Measurements from ENCODE around the gene TRIM69. TPM values are rescaled to one million over a fixed set of nuclear protein-coding genes. Genes with fewer than 3 reads are reported as not detected.
"Not testable (repeated sequence)": the region's sequence is repeated elsewhere in the genome, so short reads cannot be mapped to it uniquely, and the experiment has no call there.

The TRIM69 gene, protein sequence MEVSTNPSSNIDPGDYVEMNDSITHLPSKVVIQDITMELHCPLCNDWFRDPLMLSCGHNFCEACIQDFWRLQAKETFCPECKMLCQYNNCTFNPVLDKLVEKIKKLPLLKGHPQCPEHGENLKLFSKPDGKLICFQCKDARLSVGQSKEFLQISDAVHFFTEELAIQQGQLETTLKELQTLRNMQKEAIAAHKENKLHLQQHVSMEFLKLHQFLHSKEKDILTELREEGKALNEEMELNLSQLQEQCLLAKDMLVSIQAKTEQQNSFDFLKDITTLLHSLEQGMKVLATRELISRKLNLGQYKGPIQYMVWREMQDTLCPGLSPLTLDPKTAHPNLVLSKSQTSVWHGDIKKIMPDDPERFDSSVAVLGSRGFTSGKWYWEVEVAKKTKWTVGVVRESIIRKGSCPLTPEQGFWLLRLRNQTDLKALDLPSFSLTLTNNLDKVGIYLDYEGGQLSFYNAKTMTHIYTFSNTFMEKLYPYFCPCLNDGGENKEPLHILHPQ
- 10 to 100 TPM in 1 of 4 donors, 1 to 10 TPM in 3; 7.3 to 13.6 (median 8.6) TPM for total RNA-seq

DNA sequence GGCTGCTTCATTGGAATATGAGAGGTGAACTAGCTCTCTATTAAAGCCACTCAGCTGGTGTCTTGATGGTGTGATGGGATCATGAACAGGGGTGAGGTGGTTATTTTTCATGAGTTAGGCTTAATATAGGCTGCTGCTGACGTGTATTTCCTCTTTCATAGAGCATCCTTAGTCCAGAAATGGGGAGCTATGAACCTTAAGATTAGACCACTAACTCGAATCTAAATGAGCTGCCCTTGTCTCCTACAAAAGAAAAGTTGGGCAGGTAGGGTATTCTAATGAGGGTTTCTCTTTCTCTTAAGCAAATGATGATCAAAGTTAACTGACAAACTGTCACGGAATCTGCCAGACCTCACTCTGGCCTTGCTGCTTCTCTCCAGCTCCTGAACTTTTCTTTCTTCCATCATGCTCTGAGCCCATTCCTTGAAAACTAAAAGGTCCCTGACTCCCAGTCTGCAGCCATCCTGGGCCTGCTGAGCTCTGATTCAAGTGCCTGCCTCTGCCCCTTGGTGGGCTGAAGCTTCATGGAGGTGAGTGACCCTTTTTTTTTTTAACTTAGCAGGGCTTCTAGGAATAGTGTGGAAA, at the start of gene TRIM69:
TSS of gene TRIM69 (plus strand) at position 348 of the 585 bp plus-strand sequence. CDS start at position 525, 177 bp downstream.
- WGBS, 2 donors, result 72 to 81% methylated on average over 3 of the region's 3 CpGs
- intact Hi-C loops (cut with DNase I; ENCODE audit: low total_unique reads), result loop anchor here (5.0 kb wide), 1 partner anchor 69 kb away; no protein-coding TSS in a partner anchor

DNA sequence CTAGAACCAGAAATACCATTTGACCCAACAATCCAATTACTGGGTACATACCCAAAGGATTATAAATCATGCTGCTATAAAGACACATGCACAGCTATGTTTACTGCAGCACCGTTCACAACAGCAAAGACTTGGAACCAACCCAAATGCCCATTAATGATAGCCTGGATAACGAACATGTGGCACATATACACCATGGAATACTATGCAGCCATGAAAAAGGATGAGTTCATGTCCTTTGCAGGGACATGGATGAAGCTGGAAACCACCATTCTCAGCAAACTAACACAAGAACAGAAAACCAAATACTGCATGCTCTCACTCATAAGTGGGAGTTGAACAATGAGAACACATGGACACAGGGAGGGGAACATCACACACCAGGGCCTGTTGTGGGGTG, 47.0 kb upstream of the TRIM69 start:
- 85 to 92% methylated on average over 2 of the region's 2 CpGs for WGBS, 2 donors
- DNase-seq (ENCODE audit: low spot score in 2 of 2); intact Hi-C loops (cut with DNase I; ENCODE audit: low total_unique reads); H3K4me3 ChIP-seq (ENCODE audit: low read depth, poor library complexity, severe bottlenecking): not testable (repeated sequence)

More for the DNA sequence above, at the start of gene TRIM69:
- TF ChIP-seq POLR2A (IDR thresholded peaks at IDR 0.05), result no peak
- TF ChIP-seq, protein P1, sequence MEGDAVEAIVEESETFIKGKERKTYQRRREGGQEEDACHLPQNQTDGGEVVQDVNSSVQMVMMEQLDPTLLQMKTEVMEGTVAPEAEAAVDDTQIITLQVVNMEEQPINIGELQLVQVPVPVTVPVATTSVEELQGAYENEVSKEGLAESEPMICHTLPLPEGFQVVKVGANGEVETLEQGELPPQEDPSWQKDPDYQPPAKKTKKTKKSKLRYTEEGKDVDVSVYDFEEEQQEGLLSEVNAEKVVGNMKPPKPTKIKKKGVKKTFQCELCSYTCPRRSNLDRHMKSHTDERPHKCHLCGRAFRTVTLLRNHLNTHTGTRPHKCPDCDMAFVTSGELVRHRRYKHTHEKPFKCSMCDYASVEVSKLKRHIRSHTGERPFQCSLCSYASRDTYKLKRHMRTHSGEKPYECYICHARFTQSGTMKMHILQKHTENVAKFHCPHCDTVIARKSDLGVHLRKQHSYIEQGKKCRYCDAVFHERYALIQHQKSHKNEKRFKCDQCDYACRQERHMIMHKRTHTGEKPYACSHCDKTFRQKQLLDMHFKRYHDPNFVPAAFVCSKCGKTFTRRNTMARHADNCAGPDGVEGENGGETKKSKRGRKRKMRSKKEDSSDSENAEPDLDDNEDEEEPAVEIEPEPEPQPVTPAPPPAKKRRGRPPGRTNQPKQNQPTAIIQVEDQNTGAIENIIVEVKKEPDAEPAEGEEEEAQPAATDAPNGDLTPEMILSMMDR (IDR thresholded peaks at IDR 0.05), result no peak
- H3K4me3 ChIP-seq (ENCODE audit: low read depth, poor library complexity, severe bottlenecking), result no peak within 1 kb of the TSS
- DNase-seq (ENCODE audit: low spot score in 2 of 2), result no peak

DNA sequence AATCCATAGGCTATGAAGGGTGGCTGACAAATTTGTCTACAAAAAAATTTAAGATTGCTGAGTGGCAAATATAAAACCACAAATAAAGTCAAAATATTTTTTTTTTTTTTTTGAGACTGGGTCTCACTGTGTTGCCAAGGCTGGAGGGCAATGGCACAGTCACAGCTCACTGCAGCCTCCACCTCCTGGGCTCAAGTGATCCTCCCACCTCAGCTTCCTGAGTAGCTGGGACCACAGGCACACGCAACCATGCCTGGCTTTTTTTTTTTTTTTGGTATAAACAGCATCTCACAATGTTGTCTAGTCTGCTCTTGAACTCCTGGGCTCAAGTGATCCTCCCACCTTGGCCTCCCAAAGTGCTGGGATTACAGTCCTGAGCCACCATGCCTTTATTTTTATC, 46.1 kb upstream of the TRIM69 start:
- H3K4me3 ChIP-seq (ENCODE audit: low read depth, poor library complexity, severe bottlenecking); DNase-seq (ENCODE audit: low spot score in 2 of 2); intact Hi-C loops (cut with DNase I; ENCODE audit: low total_unique reads): not testable (repeated sequence)
- 47 to 73% methylated on average over 1 of the region's 1 CpG for WGBS, 2 donors

DNA sequence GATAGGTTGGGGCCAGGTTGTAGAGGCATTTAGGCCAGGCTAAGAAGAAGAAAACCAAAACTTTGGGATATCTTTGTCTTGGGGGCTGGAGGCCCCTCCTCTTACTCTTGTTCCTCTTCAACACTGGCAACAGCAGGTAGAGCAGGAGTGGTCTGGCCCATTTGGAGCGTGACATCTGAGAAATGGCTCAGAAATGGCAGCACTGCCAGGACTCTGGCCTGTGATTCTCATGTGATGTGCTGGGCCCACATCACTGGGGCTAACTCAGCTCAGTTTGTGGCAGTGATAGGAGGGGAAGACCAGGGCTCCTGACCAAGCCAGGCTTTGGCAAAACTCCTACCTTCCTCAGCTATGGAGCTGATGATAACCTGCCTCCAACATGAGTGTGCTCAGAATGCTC, 43.7 kb upstream of the TRIM69 start:
- no peak for DNase-seq (ENCODE audit: low spot score in 2 of 2)
- TF ChIP-seq, protein P1 (IDR thresholded peaks at IDR 0.05), result no peak
- TF ChIP-seq POLR2A (IDR thresholded peaks at IDR 0.05), result no peak
- intact Hi-C loops (cut with DNase I; ENCODE audit: low total_unique reads), result no loop called here
- H3K4me3 ChIP-seq (ENCODE audit: low read depth, poor library complexity, severe bottlenecking), result no peak overlapping the region
- 94 to 100% methylated on average over 1 of the region's 1 CpG for WGBS, 2 donors

DNA sequence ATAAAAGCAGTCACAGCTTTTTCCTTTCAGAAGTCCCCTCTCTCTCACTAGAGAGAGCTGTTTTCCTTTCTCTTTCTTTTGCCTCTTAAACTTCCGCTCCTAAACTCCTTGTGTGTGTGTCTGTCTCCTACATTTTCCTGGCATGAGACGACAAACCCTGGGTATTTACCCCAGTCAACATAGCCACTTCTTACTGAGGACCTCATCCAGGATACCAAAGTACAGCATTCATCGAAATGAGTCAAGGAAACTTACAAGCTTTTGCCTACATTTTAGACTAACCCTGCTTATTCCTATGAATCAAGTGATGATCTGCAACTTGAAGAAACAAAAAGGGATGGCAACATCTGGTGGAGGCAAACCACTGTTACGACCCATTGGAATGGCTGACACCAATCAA, 41.9 kb upstream of the TRIM69 start:
- TF ChIP-seq, protein P1 (IDR thresholded peaks at IDR 0.05), result no peak
- no peak for TF ChIP-seq POLR2A (IDR thresholded peaks at IDR 0.05)
- intact Hi-C loops (cut with DNase I; ENCODE audit: low total_unique reads), result no loop called here
- 83 to 96% methylated on average over 4 of the region's 4 CpGs for WGBS, 2 donors
- no peak overlapping the region for H3K4me3 ChIP-seq (ENCODE audit: low read depth, poor library complexity, severe bottlenecking)
- no peak for DNase-seq (ENCODE audit: low spot score in 2 of 2)

DNA sequence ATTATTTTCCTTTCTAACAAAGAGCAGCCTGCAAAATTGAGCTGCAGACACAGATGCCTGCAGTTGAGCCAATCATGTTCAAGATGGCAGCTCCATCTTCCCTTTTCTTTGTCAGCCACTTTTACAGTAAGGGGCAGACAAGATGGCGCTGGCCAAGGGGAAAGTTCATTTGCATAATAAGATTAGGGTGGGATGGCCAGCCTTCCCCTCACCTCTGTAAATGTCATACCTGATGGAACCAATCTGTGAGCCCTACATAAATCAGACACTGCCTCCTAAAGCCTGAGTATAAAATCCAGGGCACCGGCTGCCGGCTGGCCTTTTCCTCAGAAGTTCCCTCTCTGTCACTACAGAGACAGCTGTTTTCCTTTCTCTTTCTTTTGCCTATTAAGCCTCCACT, 41.0 kb upstream of the TRIM69 start:
- intact Hi-C loops (cut with DNase I; ENCODE audit: low total_unique reads), result no loop called here
- 63 to 68% methylated on average over 3 of the region's 3 CpGs for WGBS, 2 donors
- TF ChIP-seq POLR2A (IDR thresholded peaks at IDR 0.05), result no peak
- TF ChIP-seq, protein P1 (IDR thresholded peaks at IDR 0.05), result no peak
- DNase-seq (ENCODE audit: low spot score in 2 of 2), result no peak
- no peak overlapping the region for H3K4me3 ChIP-seq (ENCODE audit: low read depth, poor library complexity, severe bottlenecking)
